Aorta (tissue), 5 donors: Measurements from ENCODE around the gene UGGT2. TPM values are rescaled to one million over a fixed set of nuclear protein-coding genes. Genes with fewer than 3 reads are reported as not detected.
A peak's percentile ranks its signal among the peaks of the same experiment; 100 is the strongest.
"Not testable (repeated sequence)": the region's sequence is repeated elsewhere in the genome, so short reads cannot be mapped to it uniquely, and the experiment has no call there.

Source experiments
- ATAC-seq: fragments of 200-7000 bp; cut with Tn5 transposase; one replicate; pipeline ENCODE4 v1.9.1; 2022; ENCODE audit warnings: moderate library complexity; ENCODE audit not compliant: low FRiP score
- DNase-seq, 2 donors: peaks; one replicate each; pipeline ENCODE4 v3.0.0-alpha.2; 2020
- H3K27ac ChIP-seq, 2 donors: one replicate each; pipeline ENCODE4 v1.5.1; 2013; ENCODE audit warnings: low read length in 2 of 2, mild to moderate bottlenecking in 2 of 2, moderate library complexity in 2 of 2, control low read depth in 1 of 2, inconsistent platforms in 1 of 2, low read depth in 1 of 2
- H3K27me3 ChIP-seq, 2 donors: one replicate each; pipeline ENCODE4 v1.6.1; 2013; ENCODE audit warnings: control low read depth in 1 of 2, low read length in 1 of 2, mild to moderate bottlenecking in 1 of 2, moderate library complexity in 1 of 2; ENCODE audit not compliant: insufficient read depth in 2 of 2, control insufficient read depth in 1 of 2
- H3K36me3 ChIP-seq, 2 donors: one replicate each; pipeline ENCODE4 v1.6.1; 2013; ENCODE audit warnings: control low read depth in 1 of 2, low read length in 1 of 2, mild to moderate bottlenecking in 1 of 2; ENCODE audit not compliant: insufficient read depth in 2 of 2, control insufficient read depth in 1 of 2
- H3K4me1 ChIP-seq, 2 donors: one replicate each; pipeline ENCODE4 v1.6.1; 2013; ENCODE audit warnings: low read length in 2 of 2, control low read depth in 1 of 2, mild to moderate bottlenecking in 1 of 2, moderate library complexity in 1 of 2; ENCODE audit not compliant: insufficient read depth in 2 of 2, control insufficient read depth in 1 of 2
- H3K4me3 ChIP-seq, 2 donors: one replicate each; pipeline ENCODE4 v1.5.1; 2013; ENCODE audit warnings: low read length in 2 of 2, control low read depth in 1 of 2, mild to moderate bottlenecking in 1 of 2
- H3K9me3 ChIP-seq: one replicate; pipeline ENCODE4 v1.6.1; 2013; ENCODE audit warnings: mild to moderate bottlenecking, low read length; ENCODE audit not compliant: control insufficient read depth
- WGBS, 2 donors: extraction: QIAGEN DNeasy Blood & Tissue Kit; methylation state at CpG; one replicate each; pipeline ENCODE4 v1.1.7; 2013; 5-methylcytosine and 5-hydroxymethylcytosine counted together
- intact Hi-C, 2 donors: fragments of 100-400 bp; cut with DNase I; formaldehyde crosslinking; loops; one replicate each; pipeline versions ENCODE4 v1.14.2 to v1.15.0; 2022
- polyA plus RNA-seq, 2 donors: library from polyadenylated mRNA; stranded (reverse); fragments of 200-250 nt; gene quantifications; one replicate each; pipeline ENCODE4 v1.2.3, GENCODE V29; 2013
- total RNA-seq, 2 donors: library from RNA; stranded (reverse); fragmentation: NEBNext Ultra II Directional; extraction: Animal tissue kit (Norgen Biotek cat#: 25700); gene quantifications; one replicate each; pipeline ENCODE4 v1.2.1, GENCODE V29; 2021
- donor health status: healthy with polysubstance abuse.
- donor health status: Bipolar disorder and iron deficiency.
- donor health status: DM: no; HTN: no; CAD: no.
- donor health status: DM: no; HTN: no; CAD: no.
- donor health status: DM: yes; HTN: yes; CAD: no.

UGGT2 gene
- total and polyA plus RNA-seq, 4 donors: 8.3 to 69.8 (median 38.8) TPM

DNA sequence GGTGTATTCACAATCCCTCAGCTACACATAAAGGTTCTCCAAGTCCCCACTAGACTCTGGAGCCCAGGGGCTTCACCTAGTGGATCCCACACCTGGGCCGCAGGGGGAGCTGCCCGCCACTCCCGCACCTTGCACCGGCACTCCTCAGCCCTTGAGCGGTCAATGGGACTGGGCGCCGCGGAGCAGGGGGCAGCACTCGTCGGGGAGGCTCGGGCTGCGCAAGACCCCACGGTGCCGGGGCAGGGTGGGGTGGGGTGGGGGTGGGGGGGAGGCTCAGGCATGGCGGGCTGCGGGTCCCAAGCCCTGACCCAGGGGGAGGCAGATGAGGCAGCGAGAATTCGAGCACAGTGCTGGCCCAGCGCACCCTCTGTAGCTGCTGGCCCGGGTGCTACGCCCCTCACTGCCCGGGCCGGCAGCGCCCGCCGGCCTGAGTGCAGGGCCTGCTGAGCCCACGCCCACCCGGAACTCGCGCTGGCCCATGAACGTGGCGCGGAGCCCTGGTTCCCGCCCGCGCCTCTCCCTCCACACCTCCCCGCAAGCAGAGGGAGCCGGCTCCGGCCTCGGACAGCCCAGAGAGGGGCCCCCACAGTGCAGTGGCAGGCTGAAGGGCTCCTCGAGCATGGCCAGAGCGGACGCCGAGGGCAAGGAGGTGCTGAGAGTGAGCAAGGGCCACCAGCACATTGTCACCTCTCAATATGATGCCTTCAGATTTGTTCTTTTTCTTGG, 121.7 kb downstream of the UGGT2 start:
- intact Hi-C loops: no loop called here
- DNase-seq (peak in 1 of 2 donors; percentile 57), ATAC-seq (no peak)
- Histone ChIP-seq H3K4me3 (no peak overlapping the region), H3K9me3 (peaks cover 3% of the 10 kb centered on the region), H3K27me3 (no peaks in the 10 kb centered on the region), H3K4me1 (no peaks in the 10 kb centered on the region), H3K36me3 (peaks cover 7 to 9% of the 10 kb centered on the region in 2 donors), H3K27ac (no peak overlapping the region)
- WGBS, 2 donors: 91% methylated on average over 41 to 44 of the region's 44 CpGs

DNA sequence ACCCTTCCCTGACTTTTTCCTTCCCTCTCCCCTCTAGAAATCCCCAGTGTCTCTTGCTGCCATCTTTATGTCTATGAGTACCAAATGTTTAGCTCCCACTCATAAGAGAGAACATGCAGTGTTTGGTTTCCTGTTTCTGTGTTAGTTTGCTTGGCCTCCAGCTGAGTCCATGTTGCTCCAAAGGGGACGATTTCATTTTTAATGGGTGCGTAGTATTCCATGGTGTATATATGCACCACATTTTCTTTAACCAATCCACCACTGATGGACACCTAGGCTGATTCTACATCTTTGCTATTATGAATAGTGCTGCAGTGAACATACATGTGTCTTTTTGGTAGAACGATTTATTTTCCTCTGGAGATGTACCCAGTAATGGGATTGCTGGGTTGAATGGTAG, 123.8 kb downstream of the UGGT2 start:
- ATAC-seq: no peak
- no peak for DNase-seq
- no peaks in the 10 kb centered on the region for H3K27me3 ChIP-seq
- H3K4me1 ChIP-seq: no peaks in the 10 kb centered on the region
- H3K27ac ChIP-seq: no peak overlapping the region
- WGBS, 2 donors: 96 to 98% methylated on average over 3 of the region's 3 CpGs
- H3K9me3 ChIP-seq: peaks cover under 1% of the 10 kb centered on the region
- no peak overlapping the region for H3K4me3 ChIP-seq
- H3K36me3 ChIP-seq: peaks cover 0 to 2% of the 10 kb centered on the region in 2 donors
- intact Hi-C loops: no loop called here

GRCh38 chr13:95928367-95928906, 124.8 kb downstream of the UGGT2 start:
- H3K27me3 ChIP-seq, H3K4me1 ChIP-seq, intact Hi-C loops, H3K36me3 ChIP-seq, H3K27ac ChIP-seq, H3K9me3 ChIP-seq, ATAC-seq, H3K4me3 ChIP-seq: not testable (repeated sequence)
- peak in 1 of 2 donors; percentile 69 for DNase-seq
- 88 to 89% methylated on average over 26 to 36 of the region's 36 CpGs for WGBS, 2 donors

DNA sequence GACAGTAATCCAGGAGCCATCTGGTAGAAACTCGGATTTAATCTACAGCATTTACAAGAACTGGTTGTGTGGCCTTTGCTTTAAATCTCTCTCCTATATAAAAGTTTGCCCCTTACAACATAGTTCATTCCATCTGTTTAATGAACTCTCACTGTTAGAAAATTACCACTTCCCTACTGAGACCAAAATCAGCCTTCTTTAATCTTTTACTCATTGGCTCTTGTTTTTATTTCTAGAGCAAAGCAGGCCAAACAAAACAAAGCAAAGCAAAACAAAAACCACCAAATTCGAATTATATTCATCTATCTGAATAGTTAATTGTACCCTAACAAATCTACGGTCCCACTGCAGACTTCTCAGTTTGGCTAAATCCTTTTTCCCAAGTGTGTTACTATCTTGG, 127.0 kb downstream of the UGGT2 start:
- Histone ChIP-seq H3K4me3 (no peak overlapping the region), H3K27ac (no peak overlapping the region), H3K36me3 (no peaks in the 10 kb centered on the region), H3K4me1 (no peaks in the 10 kb centered on the region), H3K9me3 (no peaks in the 10 kb centered on the region), H3K27me3 (no peaks in the 10 kb centered on the region)
- ATAC-seq: no peak
- no peak for DNase-seq
- WGBS, 2 donors: 33% methylated on average over 3 of the region's 3 CpGs
- intact Hi-C loops: no loop called here

- intact Hi-C loops: no loop called here
- WGBS, 2 donors: 68 to 75% methylated on average over 5 of the region's 5 CpGs
- ATAC-seq: no peak
- Histone ChIP-seq H3K4me1 (no peaks in the 10 kb centered on the region), H3K36me3 (no peaks in the 10 kb centered on the region), H3K27me3 (no peaks in the 10 kb centered on the region), H3K4me3 (no peak overlapping the region), H3K9me3 (no peaks in the 10 kb centered on the region), H3K27ac (no peak overlapping the region)
- DNase-seq: no peak
Observed at GRCh38 chr13:95924389-95924994, 128.7 kb downstream of the UGGT2 start.

DNA sequence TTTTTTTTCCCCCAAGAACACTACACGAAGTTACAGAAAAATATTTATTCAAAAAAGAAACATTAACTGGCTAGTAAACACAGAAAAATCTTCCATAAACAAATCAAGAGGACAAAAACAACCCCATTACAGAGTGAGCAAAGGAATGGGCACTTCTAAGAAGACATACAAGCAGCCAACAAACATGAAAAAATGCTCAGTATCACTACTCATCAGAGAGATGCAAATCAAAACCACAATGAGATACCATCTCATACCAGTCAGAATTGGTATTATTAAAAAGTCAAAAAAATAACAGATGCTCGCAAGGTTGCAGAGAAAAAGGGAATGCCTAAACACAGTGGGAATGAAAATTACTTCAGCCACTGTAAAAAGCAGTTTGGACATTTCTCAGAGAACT, 131.7 kb downstream of the UGGT2 start:
- ATAC-seq (no peak), DNase-seq (no peak)
- intact Hi-C loops: no loop called here
- no peak overlapping the region for H3K27ac ChIP-seq
- 90 to 92% methylated on average over 2 of the region's 2 CpGs for WGBS, 2 donors
- H3K4me3 ChIP-seq: no peak overlapping the region
- H3K9me3 ChIP-seq: no peaks in the 10 kb centered on the region
- no peaks in the 10 kb centered on the region for H3K4me1 ChIP-seq
- H3K36me3 ChIP-seq: no peaks in the 10 kb centered on the region
- H3K27me3 ChIP-seq: no peaks in the 10 kb centered on the region

DNA sequence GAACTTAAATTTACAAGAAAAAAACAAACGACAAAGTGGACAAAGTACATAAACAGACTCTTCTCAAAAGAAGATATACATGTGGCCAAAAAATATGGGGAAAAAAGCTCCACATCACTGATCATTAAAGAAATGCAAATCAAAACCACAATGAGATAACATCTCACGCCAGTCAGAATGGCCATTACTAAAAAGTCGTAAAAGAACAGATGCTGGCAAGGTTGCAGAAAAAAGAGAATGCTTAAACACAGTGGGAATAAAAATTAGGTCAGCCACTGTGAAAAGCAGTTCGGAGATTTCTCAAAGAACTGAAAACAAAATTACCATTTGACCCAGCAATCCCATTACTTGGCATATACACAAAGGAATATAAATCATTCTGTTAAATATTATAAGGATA, 132.7 kb downstream of the UGGT2 start:
- H3K9me3 ChIP-seq: no peaks in the 10 kb centered on the region
- H3K27me3 ChIP-seq: no peaks in the 10 kb centered on the region
- no peak for ATAC-seq
- H3K27ac ChIP-seq: no peak overlapping the region
- H3K4me1 ChIP-seq: no peaks in the 10 kb centered on the region
- H3K36me3 ChIP-seq: no peaks in the 10 kb centered on the region
- intact Hi-C loops: no loop called here
- no peak overlapping the region for H3K4me3 ChIP-seq
- WGBS, 2 donors: 92 to 95% methylated on average over 4 of the region's 4 CpGs
- no peak for DNase-seq

GRCh38 chr13:95918860-95919259, 134.3 kb downstream of the UGGT2 start:
- no peaks in the 10 kb centered on the region for H3K9me3 ChIP-seq
- no peak overlapping the region for H3K4me3 ChIP-seq
- H3K27ac ChIP-seq: no peak overlapping the region
- H3K4me1 ChIP-seq: no peaks in the 10 kb centered on the region
- DNase-seq: no peak
- H3K27me3 ChIP-seq: no peaks in the 10 kb centered on the region
- intact Hi-C loops: no loop called here
- H3K36me3 ChIP-seq: no peaks in the 10 kb centered on the region
- no peak for ATAC-seq
- WGBS, 2 donors: 97% methylated on average over 2 of the region's 2 CpGs

GRCh38 chr13:95914991-95915501, 138.2 kb downstream of the UGGT2 start:
- no peaks in the 10 kb centered on the region for H3K27me3 ChIP-seq
- no peaks in the 10 kb centered on the region for H3K9me3 ChIP-seq
- H3K36me3 ChIP-seq: no peaks in the 10 kb centered on the region
- ATAC-seq (no peak), DNase-seq (no peak)
- no peaks in the 10 kb centered on the region for H3K4me1 ChIP-seq
- intact Hi-C loops: no loop called here
- 96% methylated on average over 2 of the region's 2 CpGs for WGBS, 2 donors
- no peak overlapping the region for H3K4me3 ChIP-seq
- H3K27ac ChIP-seq: no peak overlapping the region
